AG08396 (cell line): ENCODE results near the gene DHRS1.

Source experiments
- DNase-seq: peaks from one replicate; pipeline ENCODE4 v3.0.0; 2012; ENCODE audit warnings: low spot score, mixed read lengths

The DHRS1 gene

GRCh38 chr14:24309538-24310264 lies 10.1 kb upstream of the DHRS1 start, which contains the start of gene LTB4R2:
LTB4R2 (plus strand) TSS chr14:24310140; CDS start chr14:24310665, 525 bp downstream.
- no peak for DNase-seq

GRCh38 chr14:24308342-24309124 lies 9.0 kb upstream of the DHRS1 start:
- no peak for DNase-seq

- peak; percentile 80 for DNase-seq
Observed at GRCh38 chr14:24307575-24308341, 8.2 kb upstream of the DHRS1 start, which contains the start of gene CIDEB. CIDEB (minus strand) TSS chr14:24307977; CDS start chr14:24307858, 119 bp downstream.

- no peak for DNase-seq
Observed at GRCh38 chr14:24307156-24307574, 7.6 kb upstream of the DHRS1 start.

GRCh38 chr14:24304019-24304387 lies 4.4 kb upstream of the DHRS1 start:
- DNase-seq, result no peak

GRCh38 chr14:24300326-24300980 lies 873 bp upstream of the DHRS1 start:
- no peak for DNase-seq

- DNase-seq, result peak; percentile 87
Observed at GRCh38 chr14:24298892-24299254, 707 bp downstream of the DHRS1 start.

- no peak for DNase-seq
Observed at GRCh38 chr14:24297190-24297964, 2.2 kb downstream of the DHRS1 start.

- DNase-seq, result peak; percentile 89
Observed at GRCh38 chr14:24296341-24297157, 3.0 kb downstream of the DHRS1 start.

- no peak for DNase-seq
Observed at GRCh38 chr14:24293525-24293924, 6.1 kb downstream of the DHRS1 start.

- DNase-seq, result no peak
Observed at GRCh38 chr14:24292118-24292807, 7.3 kb downstream of the DHRS1 start.

- no peak for DNase-seq
Observed at GRCh38 chr14:24291446-24292117, 8.0 kb downstream of the DHRS1 start.

GRCh38 chr14:24290746-24291145 lies 8.8 kb downstream of the DHRS1 start:
- no peak for DNase-seq

GRCh38 chr14:24289649-24290280 lies 9.8 kb downstream of the DHRS1 start:
- no peak for DNase-seq

- DNase-seq, result no peak
Observed at GRCh38 chr14:24286996-24287395, 12.6 kb downstream of the DHRS1 start.

- no peak for DNase-seq
Observed at GRCh38 chr14:24285351-24285750, 14.2 kb downstream of the DHRS1 start.

GRCh38 chr14:24284501-24285035 lies 15.0 kb downstream of the DHRS1 start:
- no peak for DNase-seq

- DNase-seq, result no peak
Observed at GRCh38 chr14:24283796-24284460, 15.7 kb downstream of the DHRS1 start.
